Esophagus squamous epithelium (tissue), 4 donors: ENCODE results near the gene GAB2.

ENCODE experiments used
- POLR2A ChIP-seq, 4 donors: fragments of 450-650 bp; IDR thresholded peaks; one replicate each; pipeline ENCODE4 v1.6.1; 2017; ENCODE audit warnings: antibody characterized with exemption in 4 of 4, mild to moderate bottlenecking in 4 of 4, moderate library complexity in 3 of 4
- TF ChIP-seq, protein P1 (sequence below), 6 experiments: fragments of 450-650 bp in 4 of 6; fragments of 200-600 bp in 2 of 6; sonication (generic) in 2 of 6; IDR thresholded peaks; one replicate each; pipeline ENCODE4 v1.5.1; 2016 to 2019; ENCODE audit warnings: antibody characterized with exemption in 6 of 6, mild to moderate bottlenecking in 4 of 6, moderate library complexity in 4 of 6

DNA sequence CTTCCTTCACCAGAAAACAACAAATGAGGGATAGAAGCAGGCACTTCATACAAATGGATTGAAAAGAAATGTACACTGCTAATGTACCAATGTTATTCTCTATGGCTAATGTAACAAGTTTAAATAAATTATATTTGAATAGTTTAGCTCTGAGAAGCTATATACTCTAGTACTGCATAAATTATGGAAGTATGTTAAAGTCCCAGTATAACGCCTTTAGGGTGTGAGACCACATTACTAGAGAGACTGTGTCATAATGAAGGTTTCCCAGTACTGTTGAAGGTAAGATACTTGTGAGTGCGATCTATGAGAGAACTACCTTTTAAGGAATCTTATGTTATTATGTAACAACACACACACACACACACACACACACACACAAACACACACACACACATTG lies 39.8 kb upstream of the GAB2 start:
- TF ChIP-seq, protein P1, sequence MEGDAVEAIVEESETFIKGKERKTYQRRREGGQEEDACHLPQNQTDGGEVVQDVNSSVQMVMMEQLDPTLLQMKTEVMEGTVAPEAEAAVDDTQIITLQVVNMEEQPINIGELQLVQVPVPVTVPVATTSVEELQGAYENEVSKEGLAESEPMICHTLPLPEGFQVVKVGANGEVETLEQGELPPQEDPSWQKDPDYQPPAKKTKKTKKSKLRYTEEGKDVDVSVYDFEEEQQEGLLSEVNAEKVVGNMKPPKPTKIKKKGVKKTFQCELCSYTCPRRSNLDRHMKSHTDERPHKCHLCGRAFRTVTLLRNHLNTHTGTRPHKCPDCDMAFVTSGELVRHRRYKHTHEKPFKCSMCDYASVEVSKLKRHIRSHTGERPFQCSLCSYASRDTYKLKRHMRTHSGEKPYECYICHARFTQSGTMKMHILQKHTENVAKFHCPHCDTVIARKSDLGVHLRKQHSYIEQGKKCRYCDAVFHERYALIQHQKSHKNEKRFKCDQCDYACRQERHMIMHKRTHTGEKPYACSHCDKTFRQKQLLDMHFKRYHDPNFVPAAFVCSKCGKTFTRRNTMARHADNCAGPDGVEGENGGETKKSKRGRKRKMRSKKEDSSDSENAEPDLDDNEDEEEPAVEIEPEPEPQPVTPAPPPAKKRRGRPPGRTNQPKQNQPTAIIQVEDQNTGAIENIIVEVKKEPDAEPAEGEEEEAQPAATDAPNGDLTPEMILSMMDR (IDR thresholded peaks at IDR 0.05) = no peak
- no peak for TF ChIP-seq POLR2A (IDR thresholded peaks at IDR 0.05)
